RKO (cell line): ENCODE measurements around the gene ATG9B.

Experiments used
- DNase-seq: peaks from one replicate; pipeline ENCODE4 v3.0.0-alpha.2; 2016; ENCODE audit warnings: low spot score

Gene ATG9B

DNA sequence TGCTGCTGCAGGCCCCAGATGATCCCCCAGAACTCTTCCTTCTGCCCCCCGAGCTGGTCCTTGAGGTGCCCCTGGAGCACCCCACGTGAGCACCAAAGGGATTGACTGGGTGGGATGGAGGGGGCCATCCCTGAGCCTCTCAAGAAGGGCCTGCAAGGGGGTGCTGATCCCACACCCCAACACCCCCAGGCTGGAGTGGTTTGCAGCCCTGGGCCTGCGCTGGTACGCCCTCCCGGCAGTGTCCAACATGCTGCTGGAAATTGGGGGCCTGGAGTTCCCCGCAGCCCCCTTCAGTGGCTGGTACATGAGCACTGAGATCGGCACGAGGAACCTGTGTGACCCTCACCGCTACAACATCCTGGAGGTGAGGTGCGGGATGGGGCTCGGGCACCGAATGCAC is 25.3 kb downstream of the ATG9B start:
- DNase-seq = no peak

DNA sequence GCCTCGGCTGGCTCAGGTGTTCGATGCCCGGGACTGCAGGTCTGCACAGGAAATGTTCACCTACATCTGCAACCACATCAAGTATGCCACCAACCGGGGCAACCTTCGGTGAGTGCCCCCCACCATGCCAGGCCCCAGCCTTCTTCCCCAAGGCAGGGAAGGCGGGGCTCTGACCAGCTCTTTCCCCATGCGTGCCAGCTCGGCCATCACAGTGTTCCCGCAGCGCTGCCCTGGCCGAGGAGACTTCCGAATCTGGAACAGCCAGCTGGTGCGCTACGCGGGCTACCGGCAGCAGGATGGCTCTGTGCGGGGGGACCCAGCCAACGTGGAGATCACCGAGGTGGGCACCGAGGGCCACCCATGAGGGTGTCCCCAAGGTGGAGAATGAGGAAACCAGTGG is 26.0 kb downstream of the ATG9B start:
- no peak for DNase-seq

DNA sequence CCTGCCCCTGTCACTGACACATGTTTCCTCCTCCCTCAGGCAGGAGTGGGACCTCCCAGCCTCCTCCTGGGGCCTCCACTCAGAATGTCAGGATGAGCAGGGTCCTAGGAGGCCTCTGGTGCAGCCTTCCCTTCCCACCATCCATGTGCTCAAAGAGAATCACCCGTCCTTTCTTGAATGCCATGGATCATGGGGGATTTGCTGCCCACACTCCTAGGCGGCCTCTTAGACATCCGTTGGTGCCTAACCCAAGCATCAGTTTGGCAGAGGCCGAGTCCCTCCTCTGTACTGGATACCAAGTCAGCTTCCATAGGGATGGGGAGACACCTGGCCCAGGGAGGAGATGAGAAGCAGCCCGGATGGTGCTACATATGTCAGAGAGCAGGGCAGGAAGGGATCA is 26.5 kb downstream of the ATG9B start:
- DNase-seq = no peak

DNA sequence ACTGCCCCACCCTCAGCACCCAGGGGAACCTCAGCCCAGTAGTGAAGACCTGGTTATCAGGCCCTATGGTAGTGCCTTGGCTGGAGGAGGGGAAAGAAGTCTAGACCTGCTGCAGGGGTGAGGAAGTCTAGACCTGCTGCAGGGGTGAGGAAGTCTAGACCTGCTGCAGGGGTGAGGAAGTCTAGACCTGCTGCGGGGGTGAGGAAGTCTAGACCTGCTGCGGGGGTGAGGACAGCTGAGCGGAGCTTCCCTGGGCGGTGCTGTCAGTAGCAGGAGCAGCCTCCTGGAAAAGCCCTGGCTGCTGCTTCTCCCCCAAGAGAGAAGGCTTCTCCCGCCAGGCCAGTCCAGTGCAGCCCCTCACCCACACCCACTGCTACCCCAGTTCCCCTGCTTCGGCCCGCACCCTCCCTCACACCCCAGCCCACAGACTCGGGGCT is 27.2 kb downstream of the ATG9B start:
- DNase-seq = no peak

DNA sequence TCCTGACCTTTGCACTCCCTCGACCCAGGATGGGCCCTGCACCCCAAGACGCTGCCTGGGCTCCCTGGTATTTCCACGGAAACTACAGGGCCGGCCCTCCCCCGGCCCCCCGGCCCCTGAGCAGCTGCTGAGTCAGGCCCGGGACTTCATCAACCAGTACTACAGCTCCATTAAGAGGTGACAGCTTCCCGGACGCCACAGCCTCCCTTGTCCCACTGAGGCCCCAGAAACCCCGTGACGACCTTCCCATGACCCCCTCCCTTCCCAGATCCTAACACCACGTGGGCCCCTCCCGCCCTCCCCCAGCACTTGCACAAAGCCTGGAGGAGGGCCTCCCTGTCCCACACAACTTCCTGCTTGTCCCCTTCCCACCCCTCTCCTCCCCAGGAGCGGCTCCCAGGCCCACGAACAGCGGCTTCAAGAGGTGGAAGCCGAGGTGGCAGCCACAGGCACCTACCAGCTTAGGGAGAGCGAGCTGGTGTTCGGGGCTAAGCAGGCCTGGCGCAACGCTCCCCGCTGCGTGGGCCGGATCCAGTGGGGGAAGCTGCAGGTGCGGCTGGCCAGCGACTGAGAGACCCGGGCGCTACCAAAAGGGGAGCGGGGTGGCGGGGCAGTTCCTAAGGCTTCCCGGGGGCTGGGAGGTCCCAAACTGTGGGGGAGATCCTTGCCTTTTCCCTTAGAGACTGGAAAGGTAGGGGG is 27.8 kb downstream of the ATG9B start:
- DNase-seq = no peak

DNA sequence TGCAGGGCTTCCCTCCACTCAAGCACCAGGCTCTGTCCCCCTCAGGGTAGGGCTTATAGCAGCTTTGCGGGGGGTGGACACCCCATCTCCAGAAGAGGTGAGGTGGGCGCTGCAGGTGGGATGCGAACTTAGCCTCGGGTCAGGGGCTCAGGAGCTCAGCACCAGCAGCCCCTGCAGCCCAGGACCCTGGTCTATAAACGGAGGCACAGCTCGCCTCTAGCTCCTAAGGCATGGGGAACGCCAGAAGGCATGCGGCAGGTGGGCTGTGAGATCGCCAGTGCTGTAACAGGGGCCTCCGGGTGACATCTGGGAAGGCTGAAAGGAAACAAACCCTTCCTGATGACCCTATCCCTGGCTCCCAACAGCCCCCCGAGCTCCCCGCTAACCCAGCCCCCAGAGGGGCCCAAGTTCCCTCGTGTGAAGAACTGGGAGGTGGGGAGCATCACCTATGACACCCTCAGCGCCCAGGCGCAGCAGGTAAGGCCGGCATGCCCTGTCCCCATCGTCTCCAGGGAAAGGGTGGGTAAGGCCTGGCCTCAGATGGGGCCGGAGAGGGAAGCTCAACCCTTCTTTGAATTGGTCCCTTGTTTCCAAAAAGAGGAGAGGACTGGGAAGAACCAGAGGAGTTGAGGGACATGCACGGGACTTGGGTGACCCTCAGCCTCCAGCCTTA is 29.3 kb downstream of the ATG9B start:
- DNase-seq = no peak

DNA sequence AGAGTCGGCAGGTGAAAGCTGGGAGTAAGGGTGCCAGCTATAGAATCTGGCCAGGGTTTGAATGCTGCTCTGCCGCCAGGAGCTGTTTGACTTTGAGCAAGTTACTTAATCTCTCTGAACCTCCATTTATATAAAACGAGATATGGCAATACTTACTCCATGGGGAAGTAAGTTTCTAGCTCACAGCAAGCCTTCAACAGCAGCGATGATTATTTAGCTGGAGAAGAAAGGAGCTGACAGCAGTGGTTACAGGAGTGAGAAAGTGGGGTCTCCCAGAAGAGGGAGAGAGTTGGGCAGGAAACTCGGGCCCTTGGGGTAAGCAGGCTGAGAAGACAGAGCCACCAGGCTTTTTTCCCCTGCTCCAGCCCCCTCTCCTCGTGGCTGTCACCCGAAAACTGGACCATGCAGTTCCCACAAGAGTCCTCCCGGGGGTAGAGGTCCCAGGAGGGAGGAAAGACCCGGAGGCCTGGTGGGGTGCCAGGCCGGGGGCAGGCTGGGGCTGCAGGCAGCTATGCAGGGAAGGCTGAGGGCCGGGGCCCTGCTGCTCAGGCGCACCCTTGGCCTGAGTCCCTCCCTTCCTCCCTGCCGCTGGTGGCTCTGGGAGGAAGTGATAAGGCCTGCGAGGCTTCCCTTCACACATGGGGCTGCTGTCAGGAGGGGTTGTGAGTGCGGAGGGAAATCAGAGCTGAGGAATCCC is 30.0 kb downstream of the ATG9B start:
- no peak for DNase-seq

DNA sequence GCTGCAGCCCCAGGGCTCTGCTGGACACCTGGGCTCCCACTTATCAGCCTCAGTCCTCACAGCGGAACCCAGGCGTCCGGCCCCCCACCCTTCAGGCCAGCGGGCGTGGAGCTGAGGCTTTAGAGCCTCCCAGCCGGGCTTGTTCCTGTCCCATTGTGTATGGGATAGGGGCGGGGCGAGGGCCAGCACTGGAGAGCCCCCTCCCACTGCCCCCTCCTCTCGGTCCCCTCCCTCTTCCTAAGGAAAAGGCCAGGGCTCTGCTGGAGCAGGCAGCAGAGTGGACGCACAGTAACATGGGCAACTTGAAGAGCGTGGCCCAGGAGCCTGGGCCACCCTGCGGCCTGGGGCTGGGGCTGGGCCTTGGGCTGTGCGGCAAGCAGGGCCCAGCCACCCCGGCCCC is 30.8 kb downstream of the ATG9B start:
- no peak for DNase-seq

DNA sequence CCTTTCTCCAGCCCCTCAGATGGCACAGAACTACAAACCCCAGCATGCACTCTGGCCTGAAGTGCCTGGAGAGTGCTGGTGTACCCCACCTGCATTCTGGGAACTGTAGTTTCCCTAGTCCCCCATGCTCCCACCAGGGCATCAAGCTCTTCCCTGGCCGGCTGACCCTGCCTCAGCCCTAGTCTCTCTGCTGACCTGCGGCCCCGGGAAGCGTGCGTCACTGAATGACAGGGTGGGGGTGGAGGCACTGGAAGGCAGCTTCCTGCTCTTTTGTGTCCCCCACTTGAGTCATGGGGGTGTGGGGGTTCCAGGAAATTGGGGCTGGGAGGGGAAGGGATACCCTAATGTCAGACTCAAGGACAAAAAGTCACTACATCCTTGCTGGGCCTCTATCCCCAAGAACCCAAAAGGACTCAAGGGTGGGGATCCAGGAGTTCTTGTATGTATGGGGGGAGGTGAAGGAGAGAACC is 31.4 kb downstream of the ATG9B start:
- peak; percentile 58 for DNase-seq

DNA sequence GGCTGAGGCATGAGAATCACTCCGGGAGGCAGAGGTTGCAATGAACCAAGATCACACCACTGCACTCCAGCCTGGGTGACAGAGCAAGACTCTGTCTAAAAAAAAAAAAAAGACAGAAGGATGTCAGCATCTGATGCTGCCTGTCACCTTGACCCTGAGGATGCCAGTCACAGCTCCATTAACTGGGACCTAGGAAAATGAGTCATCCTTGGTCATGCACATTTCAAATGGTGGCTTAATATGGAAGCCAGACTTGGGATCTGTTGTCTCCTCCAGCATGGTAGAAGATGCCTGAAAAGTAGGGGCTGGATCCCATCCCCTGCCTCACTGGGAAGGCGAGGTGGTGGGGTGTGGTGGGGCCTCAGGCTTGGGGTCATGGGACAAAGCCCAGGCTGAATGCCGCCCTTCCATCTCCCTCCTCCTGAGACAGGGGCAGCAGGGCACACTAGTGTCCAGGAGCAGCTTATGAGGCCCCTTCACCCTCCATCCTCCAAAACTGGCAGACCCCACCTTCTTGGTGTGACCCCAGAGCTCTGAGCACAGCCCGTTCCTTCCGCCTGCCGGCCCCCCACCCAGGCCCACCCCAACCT is 32.1 kb downstream of the ATG9B start:
- no peak for DNase-seq

DNA sequence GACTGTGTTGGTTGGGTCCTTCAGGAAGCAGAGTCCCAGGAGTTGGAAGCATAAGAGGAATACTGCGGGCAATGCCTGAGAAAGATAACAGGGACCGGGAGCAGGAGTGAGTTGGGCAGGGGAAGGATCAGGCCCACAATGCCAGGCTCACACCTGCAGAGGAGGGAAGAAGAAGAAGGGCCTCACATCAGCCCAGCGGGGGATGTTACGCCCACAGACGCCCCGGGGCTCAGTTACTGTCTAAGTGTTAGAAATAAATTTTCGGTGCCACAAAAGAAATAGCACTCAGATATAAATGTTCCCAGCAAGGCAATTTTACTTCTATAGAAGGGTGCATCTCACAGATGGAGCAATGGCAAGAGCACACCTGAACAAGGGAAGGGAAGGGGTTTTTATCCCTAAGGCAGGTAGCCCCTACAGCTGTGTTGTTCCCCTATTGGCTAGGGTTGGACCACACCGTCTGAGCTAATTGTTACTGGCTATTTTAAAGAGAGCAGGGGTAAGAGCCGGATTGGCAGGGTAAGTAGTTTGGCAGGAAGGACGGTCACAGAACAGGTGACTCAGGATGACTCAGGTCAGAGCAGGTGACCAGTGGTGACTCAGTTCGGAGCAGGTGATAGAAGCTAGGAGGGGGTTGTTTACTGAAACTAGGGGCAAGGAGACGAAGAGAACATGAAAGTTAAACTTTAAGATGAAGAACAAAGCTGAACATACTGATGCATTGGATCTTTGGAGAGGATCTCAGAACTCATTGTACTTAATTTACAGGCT is 33.7 kb downstream of the ATG9B start, which contains the start of gene NOS3:
Gene NOS3 (plus strand): TSS at position 602 of the 771 bp plus-strand sequence. CDS start 2,787 bp downstream, outside the sequence.
- peak; percentile 74 for DNase-seq

DNA sequence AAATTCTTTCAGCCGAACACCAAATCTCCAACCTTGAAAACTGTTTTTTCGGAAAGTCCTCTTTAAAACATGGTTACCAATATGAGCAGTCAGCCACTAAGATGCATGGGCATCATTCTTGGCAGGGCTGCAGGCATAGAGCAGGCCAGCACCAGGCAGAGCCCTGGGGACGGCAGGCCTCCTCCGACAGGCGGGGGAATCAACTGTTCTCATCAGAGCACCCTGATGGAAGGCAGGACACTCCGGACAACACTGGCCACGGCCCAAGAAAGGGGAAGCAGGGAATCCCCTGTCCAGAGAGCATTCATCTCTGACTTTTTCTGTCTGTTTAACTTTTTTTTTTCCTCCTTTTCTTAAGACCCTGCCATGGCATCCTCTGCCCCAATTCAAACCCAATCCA is 34.8 kb downstream of the ATG9B start:
- no peak for DNase-seq

DNA sequence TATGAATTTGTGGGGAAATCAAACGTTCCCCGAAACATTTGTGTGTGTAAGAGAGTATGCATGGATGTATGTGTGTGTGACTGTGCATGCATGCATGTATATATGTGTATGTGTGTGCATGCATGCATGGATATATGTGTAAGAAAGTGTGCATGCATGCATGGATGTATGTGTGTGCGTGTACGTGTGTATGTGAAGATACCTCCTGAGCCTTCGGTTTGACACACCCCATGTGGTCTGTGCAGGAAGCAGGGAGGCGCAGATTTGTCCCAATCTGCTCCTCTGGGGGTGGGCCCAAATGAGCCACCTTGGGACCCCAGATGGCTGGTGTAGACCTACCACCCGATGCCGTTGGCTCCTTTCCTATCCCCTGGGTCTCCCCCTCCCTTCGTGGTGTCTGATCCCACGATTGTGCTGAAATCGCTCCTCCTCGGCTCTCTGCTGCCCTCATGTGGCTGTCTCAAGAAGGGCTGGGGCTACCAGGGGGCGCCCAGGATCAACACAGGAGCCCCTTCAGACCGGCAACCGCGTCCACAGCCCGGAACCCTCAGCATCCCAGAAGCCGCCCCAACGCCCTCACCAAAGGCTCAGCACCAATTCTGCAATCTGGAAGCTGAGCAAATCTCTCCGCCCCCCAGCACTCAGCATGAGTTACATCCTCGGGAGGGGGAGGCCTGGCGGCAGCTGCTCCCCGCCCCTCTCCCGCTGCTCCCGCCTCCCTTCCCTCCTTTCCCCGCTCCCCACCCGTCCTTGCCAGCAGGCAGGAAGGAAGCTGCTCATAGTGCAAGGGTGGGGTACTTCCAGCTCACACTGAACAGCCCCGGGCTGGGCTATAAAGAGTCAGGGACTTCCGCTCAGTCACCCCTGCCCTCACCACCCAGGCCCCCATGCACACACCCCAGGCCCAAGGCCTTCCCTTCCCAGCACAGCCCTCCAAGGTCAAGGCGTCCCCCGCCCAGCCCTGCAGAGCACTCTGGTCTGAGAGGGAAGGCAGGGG is 35.8 kb downstream of the ATG9B start:
- DNase-seq = no peak

DNA sequence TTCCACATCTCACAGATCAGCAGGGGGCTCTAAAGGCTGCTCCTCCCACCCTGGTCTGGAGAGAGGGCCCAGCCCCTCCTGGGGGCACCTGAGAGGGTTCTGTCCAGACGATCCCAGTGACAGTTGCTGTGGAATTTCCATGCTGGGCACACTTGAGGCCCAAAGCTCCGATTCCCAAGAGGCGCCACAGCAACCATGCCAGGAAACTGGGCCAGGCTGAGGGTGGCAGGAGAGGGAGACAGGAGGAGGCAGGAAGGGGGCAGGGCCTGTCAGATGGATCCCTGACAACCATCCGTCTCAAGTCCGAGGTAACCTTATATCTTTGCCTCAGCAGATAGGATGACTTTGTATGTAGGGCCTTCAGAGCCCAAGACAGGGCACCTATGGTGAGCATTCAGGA is 37.7 kb downstream of the ATG9B start:
- DNase-seq = no peak

DNA sequence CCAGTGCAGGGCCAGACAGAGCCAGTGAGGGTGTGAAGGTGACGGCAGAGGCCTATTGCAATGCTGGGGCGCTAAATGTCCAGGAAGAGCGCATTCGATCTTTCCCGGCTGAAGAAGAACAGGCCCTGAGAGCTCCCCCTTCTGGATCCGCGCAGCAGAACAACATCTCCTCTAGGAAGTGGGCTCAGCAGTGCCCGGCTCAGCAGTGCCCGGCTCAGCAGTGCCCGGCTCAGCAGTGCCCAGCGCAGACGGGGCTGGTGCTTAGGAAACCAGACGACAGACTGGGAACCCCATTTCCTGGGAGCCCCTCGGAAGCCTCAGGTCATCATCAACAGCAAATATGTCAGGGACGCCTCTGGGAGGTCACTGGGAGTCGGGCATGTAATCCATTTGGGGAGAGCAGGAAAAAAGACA is 38.2 kb downstream of the ATG9B start:
- DNase-seq = peak; percentile 77

DNA sequence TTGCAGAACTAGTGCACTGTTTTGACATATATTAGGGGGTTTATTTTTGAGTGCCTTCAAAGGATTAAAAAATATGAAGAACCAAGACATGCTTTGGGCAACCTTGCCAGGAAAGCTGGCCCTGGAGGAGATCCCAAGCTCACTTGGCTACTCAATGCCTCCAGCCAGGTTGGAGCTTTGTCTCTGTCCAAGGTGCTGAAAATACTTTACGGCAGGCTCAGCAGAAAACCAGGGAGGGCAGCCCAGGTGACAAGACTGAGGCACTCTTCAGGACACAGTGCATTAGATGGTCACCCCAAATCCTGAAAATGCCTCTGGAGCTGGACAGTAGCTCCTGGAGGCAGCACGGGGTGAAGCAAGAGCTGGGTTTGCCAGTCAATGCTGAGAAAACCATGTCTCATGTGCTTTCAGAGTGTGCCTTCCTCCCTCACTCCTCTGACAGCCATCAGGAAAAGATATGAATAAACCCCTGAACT is 40.4 kb downstream of the ATG9B start:
- DNase-seq = peak; percentile 58

DNA sequence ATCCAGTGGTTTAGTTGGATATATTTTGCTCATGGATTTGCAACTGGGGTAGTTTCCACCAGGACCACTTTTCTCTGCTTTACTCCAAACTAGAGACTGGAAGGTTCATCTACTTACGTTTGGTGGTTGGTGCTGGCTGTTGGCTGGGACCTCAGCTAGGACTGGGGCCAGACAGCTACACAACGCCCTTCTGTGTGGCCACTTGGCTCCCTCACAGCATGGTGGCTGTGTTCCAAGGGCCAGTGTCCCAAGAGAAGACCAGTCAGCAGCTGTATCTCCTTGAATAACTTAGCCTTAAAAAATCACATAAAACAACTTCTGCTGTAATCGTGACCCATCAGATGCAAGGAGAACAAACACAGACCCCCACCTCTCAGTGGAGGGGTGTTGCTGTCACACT is 41.9 kb downstream of the ATG9B start:
- DNase-seq = no peak

DNA sequence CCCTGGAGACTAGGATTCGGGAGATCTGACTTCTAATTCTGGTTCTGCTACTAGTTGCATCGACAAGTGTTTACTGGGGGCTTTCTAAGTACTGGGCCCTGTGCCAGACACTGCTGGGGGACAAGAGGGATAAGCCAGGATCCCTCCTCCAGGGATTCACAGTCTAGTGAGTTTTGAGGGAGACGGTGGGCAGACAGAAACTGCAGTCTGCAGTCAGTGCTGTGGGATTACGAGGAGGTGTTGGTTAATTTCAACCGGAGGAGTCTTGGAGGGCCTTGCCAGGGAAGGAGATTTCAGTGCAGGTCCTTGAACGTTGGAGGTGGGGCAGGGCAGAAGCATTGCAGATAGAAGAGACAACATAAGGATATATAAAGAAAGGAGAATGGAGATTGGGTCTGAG is 42.6 kb downstream of the ATG9B start:
- no peak for DNase-seq

DNA sequence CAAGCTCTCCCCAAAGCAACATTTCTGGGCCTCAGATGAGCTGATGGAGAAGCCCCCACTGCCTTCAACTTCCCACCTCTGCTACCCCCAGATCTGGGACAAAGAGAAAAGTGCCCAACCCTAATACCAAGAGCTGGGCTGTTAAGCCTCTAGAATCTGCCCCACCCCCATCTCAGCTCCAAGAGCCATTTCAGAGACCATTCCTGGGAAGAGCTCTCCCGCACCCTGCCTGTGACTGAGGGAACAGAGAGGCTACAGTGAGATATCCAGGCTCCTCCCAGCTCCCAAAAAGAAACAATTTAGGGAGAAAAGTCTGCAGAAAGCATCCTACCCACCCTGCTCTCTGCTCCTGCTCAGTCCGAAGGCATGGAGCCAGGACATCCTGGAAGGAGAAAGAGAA is 43.6 kb downstream of the ATG9B start:
- no peak for DNase-seq

DNA sequence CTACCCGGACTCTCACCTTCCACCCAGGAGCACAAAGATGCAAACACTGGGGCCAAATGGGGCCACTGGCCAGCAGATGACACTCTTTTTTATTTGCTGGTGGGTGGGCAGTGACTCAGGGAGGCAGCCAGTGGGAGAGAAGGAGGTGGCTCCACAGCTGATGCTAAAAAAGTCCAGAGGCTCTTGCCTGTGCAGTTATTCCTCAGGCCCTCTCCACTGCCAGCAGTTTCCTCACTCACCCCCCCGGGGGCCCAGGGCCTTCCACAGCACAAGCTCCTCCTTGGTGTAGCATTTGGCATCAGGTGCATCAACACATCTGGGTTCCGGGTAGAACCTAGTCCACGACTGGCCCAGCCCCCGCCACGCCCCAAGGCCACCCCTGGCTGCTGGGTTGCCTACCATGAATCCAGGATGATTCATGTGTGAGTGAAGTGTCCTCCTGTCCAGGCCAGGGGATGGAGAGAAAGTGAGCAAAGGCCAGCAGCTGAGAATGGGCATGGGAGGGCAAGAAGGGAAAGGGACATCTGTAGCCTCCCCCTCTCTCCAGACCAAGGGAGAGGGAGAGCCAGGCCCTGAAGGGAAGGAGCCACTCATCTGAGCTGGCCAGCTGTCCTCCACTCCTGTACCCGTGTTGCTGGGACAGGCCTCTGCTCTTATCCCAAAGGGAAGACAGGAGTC is 44.4 kb downstream of the ATG9B start:
- peak; percentile 52 for DNase-seq
